Inferior parietal cortex (tissue), 1 donor: Measurements from ENCODE around the gene WDR70.

Experiments
- DNase-seq: peaks from one replicate; pipeline ENCODE4 v3.0.0-alpha.2; 2016; ENCODE audit errors: extremely low spot score

WDR70 gene

DNA sequence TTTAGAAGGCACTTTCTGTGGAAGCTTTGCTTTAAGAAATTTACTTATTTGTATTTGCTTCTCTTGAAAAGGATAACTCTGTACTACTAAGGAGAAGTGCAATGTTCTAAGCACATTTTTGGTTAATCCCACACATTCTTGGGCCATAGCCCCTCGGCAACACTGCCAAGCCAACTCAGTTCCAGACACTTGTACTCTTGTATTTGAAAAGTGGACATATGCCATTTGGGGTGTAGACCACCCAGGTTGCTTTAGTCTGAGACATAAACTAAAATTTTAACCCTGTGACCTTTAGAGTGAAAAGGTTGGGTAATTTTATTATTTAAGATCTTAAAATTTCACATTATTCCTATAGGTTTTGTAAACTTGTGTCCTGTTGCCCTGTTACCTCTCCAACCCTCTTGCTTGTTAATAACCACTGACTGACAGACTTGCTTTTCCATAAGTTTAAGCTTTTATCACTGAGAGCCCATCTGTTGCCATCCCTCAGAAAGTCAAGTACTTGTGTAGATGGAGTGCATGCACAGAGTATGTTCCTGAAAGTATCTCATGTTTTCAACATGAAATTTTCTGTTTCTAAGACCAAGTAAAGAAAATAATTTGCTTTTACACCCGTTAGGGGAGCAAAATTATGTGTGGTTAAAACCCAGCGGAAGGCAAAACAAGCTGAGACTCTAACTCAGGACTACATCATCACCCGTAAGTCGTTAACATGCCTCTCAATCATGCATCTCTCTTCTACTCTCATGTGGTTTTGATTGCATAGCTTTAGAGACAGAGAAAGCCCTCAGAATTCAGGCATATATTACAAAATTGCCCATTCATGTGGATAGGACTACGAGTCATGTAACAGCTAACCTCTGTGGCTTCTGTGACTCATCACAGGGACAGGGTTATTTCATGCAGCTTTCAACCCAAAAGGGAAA lies 343.4 kb downstream of the WDR70 start:
- no peak for DNase-seq

DNA sequence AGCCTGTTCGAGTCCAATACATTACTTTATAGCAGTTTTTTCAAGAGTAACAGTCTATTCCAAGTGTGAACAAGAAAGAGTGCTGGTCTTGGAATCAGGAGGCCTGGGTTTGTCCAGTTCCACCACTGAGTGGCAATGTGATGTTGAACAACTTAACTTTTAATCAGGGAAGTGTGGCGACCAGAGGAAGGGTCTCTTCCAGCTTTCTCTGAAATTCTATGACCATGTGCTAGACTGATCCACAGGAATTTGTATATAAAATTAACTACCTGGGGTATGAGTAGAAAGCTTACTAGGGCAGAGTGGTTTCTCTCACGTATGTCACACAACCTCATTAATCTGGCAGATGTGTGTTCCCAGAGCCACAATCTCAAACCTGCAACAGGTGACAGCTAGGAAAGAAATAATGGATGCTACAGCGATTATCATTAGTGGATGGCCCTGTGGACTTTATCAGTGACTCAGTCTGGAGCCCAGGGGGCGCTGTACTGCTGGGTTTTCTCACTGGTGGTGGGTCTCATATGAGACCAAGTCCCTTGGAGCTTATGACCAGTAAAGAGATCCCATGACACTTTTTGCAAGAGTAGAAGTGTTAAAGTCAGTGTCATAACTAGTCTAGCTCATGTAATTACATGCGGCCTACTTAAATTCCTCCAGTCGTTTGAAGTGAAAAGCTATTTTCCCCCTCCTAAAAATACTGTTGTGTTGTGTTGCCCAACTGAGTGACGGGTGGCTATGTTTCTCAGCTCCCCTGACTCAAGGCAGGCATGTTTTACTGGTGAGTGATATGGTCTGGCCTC lies 344.2 kb downstream of the WDR70 start:
- peak; percentile 44 for DNase-seq

GRCh38 chr5:37724395-37725125 lies 345.4 kb downstream of the WDR70 start:
- no peak for DNase-seq

- DNase-seq: no peak
Measured at GRCh38 chr5:37725185-37725584, 346.1 kb downstream of the WDR70 start.

DNA sequence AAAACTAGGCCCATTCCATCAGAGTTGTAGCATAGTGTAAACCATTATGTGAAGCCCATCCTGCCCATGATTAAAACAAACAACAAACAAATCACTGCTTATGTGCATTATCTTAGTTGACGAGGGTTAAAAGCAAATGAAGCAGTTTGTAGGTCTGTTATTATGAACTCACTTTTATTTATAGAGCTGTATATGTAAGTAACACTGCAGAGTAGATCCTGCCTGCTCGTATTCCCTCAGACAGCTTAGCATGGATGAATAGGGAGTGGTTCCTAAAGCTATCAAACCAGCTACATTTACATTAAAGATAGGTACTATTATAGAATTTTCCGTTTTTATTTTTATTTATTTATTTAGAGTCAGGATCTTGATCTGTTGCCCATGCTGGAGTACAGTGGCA lies 348.1 kb downstream of the WDR70 start:
- DNase-seq: no peak

- no peak for DNase-seq
Measured at GRCh38 chr5:37730896-37731455, 351.9 kb downstream of the WDR70 start.

GRCh38 chr5:37734114-37734513 lies 355.0 kb downstream of the WDR70 start:
- DNase-seq: no peak

- DNase-seq: peak; percentile 61
Measured at GRCh38 chr5:37735649-37736347, 356.7 kb downstream of the WDR70 start.

DNA sequence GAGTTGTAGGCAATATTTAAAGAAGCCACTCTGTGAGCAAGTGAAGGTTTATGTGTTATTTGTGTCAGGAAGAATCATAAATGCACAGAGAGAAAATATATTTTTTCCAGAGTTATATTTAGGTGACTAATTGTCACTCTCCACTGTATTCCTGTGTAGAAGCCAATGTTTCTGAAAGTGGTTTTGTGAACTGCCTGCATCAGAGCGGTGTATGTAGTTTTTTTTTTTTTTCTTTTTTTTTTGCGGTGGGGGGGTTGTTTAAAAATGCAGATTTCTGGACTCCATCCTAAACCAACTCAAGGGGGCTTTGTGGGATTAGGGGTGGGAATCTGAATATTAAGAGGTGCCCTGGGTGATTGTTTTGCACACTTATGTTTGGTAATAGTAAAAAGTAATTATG lies 357.3 kb downstream of the WDR70 start:
- no peak for DNase-seq

DNA sequence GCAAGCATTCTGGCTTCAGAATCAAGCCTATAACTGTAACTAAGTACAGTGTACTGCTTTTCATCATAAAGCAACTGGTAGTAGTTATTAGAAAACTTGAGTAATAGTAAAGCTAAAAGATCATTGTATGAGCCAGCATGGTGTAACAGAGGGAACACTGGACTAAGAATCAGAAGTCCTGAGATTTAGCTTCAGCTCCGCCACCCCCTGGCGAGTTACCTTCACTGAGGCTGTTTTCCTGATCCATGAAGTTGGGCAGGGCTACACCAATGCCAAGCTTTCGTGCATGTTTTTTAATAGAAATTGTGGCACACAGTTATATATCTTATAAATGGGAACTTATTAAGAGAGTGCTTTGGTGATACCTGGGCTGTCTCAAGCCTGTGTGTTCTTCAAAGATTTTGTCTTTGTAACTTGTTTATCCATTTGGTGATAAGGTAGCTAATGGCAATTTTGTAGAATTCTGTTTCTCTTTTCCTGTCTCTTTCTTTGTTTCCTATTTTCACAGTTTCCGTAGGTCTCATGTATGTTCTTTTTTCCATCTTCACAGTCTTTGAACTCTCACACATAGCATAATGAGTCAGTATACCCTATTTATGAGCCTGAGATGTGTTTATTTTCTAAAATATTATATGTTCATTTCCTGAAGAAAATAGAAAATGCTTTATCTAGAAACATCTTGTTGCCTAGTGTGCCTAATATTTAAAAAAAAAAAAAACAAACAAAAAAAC lies 358.4 kb downstream of the WDR70 start:
- no peak for DNase-seq

- DNase-seq: peak; percentile 32
Measured at GRCh38 chr5:37738057-37738691, 359.1 kb downstream of the WDR70 start.

DNA sequence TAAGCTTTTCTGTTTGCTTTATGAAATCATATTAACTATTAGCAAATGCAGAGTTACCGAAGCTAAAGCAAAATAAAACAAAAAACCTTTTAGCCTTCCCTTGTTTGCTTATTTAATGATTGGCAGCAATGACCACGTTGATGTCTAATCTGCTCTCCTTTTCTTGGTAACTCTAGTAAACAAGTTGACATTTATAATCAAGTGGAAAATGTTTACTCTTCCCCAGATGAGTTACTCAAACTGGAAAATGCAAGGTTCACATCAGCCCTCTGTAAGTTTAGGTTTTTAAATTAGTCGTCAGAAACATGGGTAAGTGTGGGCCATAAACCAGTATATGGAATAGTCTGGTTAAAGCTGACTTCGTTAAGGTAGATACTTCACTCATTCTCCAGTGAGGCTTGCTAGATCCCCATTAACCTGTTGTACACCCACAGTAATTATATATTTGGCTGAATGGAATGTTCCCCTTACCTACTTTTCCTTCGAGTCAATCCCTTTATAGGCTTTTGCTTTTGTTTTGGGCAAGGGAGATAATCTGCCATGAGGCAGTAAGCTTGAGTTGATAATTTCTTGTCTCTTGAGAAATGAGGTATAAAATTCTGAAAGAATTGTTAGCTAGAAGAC lies 359.9 kb downstream of the WDR70 start:
- DNase-seq: no peak

DNA sequence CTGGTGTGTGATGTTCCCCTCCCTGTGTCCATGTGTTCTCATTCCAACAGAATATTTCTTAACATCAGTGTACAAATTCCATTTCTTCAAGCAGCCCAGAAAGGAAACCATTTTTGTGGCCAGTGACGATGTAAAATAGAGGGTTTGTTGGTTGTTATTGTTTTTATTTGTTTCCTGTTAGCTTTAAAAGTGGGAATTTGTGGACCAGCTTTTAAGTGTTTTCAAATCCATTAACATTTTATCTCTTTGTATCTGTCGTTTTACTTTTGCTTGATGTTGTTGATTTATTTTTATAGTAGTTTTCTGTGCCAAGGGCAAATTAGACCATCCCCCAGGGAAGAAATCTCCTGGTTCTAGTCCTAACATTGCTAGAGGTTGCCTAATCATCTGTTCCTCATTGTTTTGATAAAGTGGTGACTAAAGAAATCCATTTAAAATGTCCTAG lies 360.7 kb downstream of the WDR70 start:
- no peak for DNase-seq

- no peak for DNase-seq
Measured at GRCh38 chr5:37740331-37741066, 361.4 kb downstream of the WDR70 start.

GRCh38 chr5:37742111-37742510 lies 363.0 kb downstream of the WDR70 start:
- no peak for DNase-seq

DNA sequence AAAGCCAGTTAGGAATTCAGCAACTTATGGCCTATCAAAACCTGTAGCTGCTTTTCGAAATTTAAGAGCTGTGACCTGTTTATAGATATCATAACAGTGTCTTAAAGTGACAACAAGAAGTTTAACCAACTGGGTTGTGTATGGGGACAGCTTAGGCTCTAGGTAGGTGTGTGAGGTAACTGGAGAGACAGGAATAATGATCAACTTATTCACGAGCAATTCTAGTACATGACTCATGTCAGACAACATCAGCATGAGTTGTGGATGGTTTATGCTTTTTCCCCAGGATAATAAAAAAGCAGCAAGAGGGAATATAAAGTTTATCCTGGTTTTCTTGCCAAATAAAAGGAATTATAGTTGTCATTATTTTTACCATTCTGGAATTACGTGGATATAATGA lies 372.1 kb downstream of the WDR70 start:
- DNase-seq: no peak

GRCh38 chr5:37754976-37755375 lies 375.9 kb downstream of the WDR70 start:
- DNase-seq: no peak

- no peak for DNase-seq
Measured at GRCh38 chr5:37755581-37755980, 376.5 kb downstream of the WDR70 start.

GRCh38 chr5:37756248-37756647 lies 377.1 kb downstream of the WDR70 start:
- no peak for DNase-seq
